Spleen (tissue), 11 donors: ENCODE measurements around the gene ATF4. TPM values are rescaled to one million over a fixed set of nuclear protein-coding genes. Genes with fewer than 3 reads are reported as not detected.

Experiments used
- DNase-seq: peaks from one replicate; pipeline ENCODE4 v3.0.0-alpha.2; 2020
- H3K27ac ChIP-seq, 8 donors: fragments of 200-600 bp; sonication (generic) in 7 of 8; 1 replicate in 4 of 8; 2 replicates in 4 of 8; pipeline versions ENCODE4 v1.5.0 to v1.8.0; 2016 to 2021; ENCODE audit warnings: inconsistent platforms in 4 of 8, mild to moderate bottlenecking in 4 of 8, moderate library complexity in 1 of 8
- H3K27me3 ChIP-seq, 7 donors: fragments of 200-600 bp; sonication (generic) in 6 of 7; replicated peaks in 1 of 7; 1 replicate in 4 of 7; 2 replicates in 3 of 7; pipeline versions ENCODE4 v1.5.0 to v1.8.0; 2016 to 2021; ENCODE audit warnings: inconsistent platforms in 3 of 7, mild to moderate bottlenecking in 1 of 7
- H3K36me3 ChIP-seq, 6 donors: fragments of 200-600 bp; sonication (generic) in 5 of 6; 1 replicate in 4 of 6; 2 replicates in 2 of 6; pipeline versions ENCODE4 v1.5.0 to v1.8.0; 2016 to 2021; ENCODE audit warnings: inconsistent platforms in 2 of 6
- H3K4me1 ChIP-seq, 6 donors: fragments of 200-600 bp; sonication (generic) in 5 of 6; 1 replicate in 3 of 6; 2 replicates in 3 of 6; pipeline versions ENCODE4 v1.5.0 to v1.8.0; 2016 to 2021; ENCODE audit warnings: inconsistent platforms in 3 of 6
- H3K4me3 ChIP-seq, 8 donors: fragments of 200-600 bp; sonication (generic) in 7 of 8; 1 replicate in 4 of 8; 2 replicates in 4 of 8; pipeline versions ENCODE4 v1.5.0 to v1.8.0; 2016 to 2021; ENCODE audit warnings: inconsistent platforms in 4 of 8, mild to moderate bottlenecking in 4 of 8, moderate library complexity in 2 of 8
- H3K9me3 ChIP-seq, 8 donors: fragments of 200-600 bp; sonication (generic) in 7 of 8; 1 replicate in 4 of 8; 2 replicates in 4 of 8; pipeline versions ENCODE4 v1.5.0 to v1.8.0; 2016 to 2021; ENCODE audit warnings: inconsistent platforms in 4 of 8
- POLR2A ChIP-seq, 3 donors: fragments of 450-650 bp; IDR thresholded peaks; one replicate each; pipeline ENCODE4 v1.5.1; 2017; ENCODE audit warnings: antibody characterized with exemption in 3 of 3, mild to moderate bottlenecking in 1 of 3
- POLR2AphosphoS5 ChIP-seq, 3 donors: sonication (generic); formaldehyde crosslinking; IDR thresholded peaks; one replicate each; pipeline ENCODE4 v1.5.1; 2017; ENCODE audit warnings: antibody characterized with exemption in 3 of 3
- WGBS, 5 donors: extraction: QIAGEN DNeasy Blood & Tissue Kit in 3 of 5; methylation state at CpG; one replicate each; pipeline versions ENCODE4 v1.1.5 to v1.1.7; 2013 to 2018; 5-methylcytosine and 5-hydroxymethylcytosine counted together
- intact Hi-C: fragments of 100-400 bp; cut with DNase I; formaldehyde crosslinking; loops from one replicate; pipeline ENCODE4 v1.15.0; 2023; ENCODE audit warnings: low total_unique reads
- polyA plus RNA-seq, 3 donors: library from polyadenylated mRNA; stranded (reverse); fragments of 200-250 nt; gene quantifications; one replicate each; pipeline ENCODE4 v1.2.1, GENCODE V29; 2013
- total RNA-seq, 7 donors: library from RNA; depleted of rRNA in 3 of 7; stranded (reverse); fragments of >200 nt in 3 of 7; fragmentation: NEBNext Ultra II Directional in 4 of 7; extraction: Animal tissue kit (Norgen Biotek cat#: 25700) in 4 of 7; gene quantifications; one replicate each; pipeline versions ENCODE4 v1.1.0 to v1.2.1, GENCODE V29; 2016 to 2021
- TF ChIP-seq, protein P1 (sequence below), 11 experiments: fragments of 200-600 bp in 7 of 11; fragments of 450-650 bp in 4 of 11; sonication (generic) in 4 of 11; IDR thresholded peaks in 8 of 11; conservative IDR thresholded peaks in 3 of 11; 1 replicate in 7 of 11; 2 replicates in 4 of 11; pipeline versions ENCODE4 v1.4.0 to v1.8.0; 2016 to 2021; ENCODE audit warnings: antibody characterized with exemption in 11 of 11, inconsistent platforms in 4 of 11, mild to moderate bottlenecking in 1 of 11
- donor health status: healthy with polysubstance abuse.
- donor health status: DM: no; HTN: no; CAD: no; lungs with moderate emphysema.
- donor health status: DM: no; HTN: no; CAD: no.
- donor health status: Bipolar disorder and iron deficiency.
- donor health status: healthy.
- donor health status: DM: no; HTN: no; CAD: no.
- donor health status: DM: yes; HTN: yes; CAD: no.

ATF4 gene
- total and polyA plus RNA-seq, 10 donors, result 190 to 414 (median 274) TPM

DNA sequence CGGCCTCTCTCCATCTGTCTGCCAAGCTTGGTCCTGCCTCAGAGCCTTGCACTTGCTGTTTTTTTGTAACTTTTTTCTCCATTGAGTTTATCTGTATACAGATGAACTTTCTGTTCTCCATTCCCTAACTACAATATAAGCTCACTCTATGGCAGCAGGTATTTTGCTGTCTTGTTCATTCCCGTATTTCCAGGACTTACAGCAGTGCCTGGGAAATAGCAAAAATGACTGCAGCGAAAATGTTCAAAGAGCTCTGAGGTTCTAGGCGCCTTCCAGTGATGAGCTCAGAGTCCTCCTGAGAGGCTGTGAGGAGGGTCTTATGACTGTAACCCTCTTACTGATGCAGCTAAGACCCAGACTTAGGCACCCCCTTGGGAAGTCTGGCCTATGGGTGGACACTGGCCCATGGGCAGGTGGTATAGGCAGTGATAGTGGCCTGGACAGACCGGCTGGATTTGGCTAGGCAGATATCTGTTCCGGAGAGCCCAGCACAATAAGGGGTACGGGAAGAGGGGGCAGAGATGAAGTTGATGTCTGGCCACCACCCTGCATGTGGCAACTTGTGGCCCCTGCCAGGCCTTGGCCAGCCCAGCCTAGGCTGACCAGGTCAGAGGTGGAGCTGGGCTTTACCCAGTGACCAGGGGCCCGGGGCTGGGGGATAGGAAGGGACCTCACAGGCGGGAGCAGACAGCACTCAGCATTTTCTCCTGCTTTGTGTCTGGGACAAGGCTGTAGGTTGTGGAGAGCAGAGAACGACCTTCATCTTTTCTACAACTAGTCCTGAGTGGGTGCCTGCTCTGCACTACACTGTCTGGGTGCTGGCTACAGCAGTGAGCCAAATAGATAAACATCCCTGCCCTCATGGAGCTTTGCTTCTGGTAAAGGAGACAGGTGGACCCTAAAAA is 4.6 kb downstream of the ATF4 start:
- Histone ChIP-seq H3K9me3 (no peaks in the 10 kb centered on the region), H3K4me3 (peak overlapping the region in 1 of 8 donors; percentile 82), H3K36me3 (peaks cover 3 to 86% (median 55%) of the 10 kb centered on the region in 6 donors), H3K4me1 (peaks cover 72 to 97% (median 91%) of the 10 kb centered on the region in 6 donors), H3K27me3 (no peaks in the 10 kb centered on the region), H3K27ac (peak overlapping the region in 7 of 8 donors; percentile 15 to 99 (median 75))
- DNase-seq, result no peak
- WGBS, 5 donors, result 71 to 88% (median 79%) methylated on average over 10 of the region's 10 CpGs
- intact Hi-C loops, result loop anchor here (5.0 kb wide), 1 partner anchor 33 kb away; no protein-coding TSS in a partner anchor
- TF ChIP-seq, protein P1, sequence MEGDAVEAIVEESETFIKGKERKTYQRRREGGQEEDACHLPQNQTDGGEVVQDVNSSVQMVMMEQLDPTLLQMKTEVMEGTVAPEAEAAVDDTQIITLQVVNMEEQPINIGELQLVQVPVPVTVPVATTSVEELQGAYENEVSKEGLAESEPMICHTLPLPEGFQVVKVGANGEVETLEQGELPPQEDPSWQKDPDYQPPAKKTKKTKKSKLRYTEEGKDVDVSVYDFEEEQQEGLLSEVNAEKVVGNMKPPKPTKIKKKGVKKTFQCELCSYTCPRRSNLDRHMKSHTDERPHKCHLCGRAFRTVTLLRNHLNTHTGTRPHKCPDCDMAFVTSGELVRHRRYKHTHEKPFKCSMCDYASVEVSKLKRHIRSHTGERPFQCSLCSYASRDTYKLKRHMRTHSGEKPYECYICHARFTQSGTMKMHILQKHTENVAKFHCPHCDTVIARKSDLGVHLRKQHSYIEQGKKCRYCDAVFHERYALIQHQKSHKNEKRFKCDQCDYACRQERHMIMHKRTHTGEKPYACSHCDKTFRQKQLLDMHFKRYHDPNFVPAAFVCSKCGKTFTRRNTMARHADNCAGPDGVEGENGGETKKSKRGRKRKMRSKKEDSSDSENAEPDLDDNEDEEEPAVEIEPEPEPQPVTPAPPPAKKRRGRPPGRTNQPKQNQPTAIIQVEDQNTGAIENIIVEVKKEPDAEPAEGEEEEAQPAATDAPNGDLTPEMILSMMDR (IDR thresholded peaks at IDR 0.05 in 8 of 11, conservative IDR thresholded peaks at IDR 0.05 in 3 of 11), result no peak
- no peak for TF ChIP-seq POLR2A (IDR thresholded peaks at IDR 0.05)
- peak in 2 of 3 donors; percentile 42 to 53 for TF ChIP-seq POLR2AphosphoS5 (IDR thresholded peaks at IDR 0.05)

DNA sequence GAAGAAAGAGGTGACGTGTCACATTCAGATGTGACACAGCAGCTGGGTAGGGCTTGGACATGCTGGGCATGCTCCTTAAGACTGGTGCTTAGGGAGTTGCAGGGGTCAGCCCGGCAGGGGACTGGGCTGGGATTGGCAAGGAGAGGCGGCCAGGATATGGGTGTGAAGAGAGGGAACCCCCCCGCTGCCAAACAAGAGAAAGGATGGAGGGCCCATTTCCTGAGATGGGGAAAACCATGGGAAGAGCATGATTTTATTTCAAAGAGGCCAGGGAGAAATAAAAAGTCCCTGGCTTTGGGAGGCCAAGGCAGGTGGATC is 5.3 kb downstream of the ATF4 start:
- intact Hi-C loops, result loop anchor here (5.0 kb wide), 1 partner anchor 33 kb away; no protein-coding TSS in a partner anchor

DNA sequence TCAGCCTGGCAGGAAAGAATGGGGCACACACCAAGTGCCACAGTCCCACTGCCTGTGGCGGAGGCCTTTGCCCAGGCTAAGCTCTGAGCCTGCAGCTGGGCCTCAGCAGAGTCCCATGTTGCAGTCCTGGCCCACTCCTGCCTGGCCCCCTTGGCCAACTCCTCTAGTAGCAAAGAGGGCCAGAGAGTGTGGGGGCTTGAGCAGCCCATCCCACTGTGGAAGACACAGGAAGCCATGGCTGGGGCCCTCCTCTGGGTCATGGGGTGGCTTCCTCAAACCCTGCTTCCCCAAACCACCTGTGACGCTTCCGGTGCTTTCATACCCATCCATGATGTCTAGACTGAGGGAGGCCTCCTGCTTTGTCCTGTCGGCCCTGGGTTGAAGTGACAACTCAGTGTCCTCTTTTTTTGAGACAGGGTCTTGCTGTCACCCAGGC is 6.4 kb downstream of the ATF4 start:
- H3K27me3 ChIP-seq, result no peaks in the 10 kb centered on the region
- H3K9me3 ChIP-seq, result no peaks in the 10 kb centered on the region
- TF ChIP-seq POLR2AphosphoS5 (IDR thresholded peaks at IDR 0.05), result peak; percentile 49 to 71 (median 62)
- TF ChIP-seq POLR2A (IDR thresholded peaks at IDR 0.05), result no peak
- TF ChIP-seq, protein P1 (IDR thresholded peaks at IDR 0.05 in 8 of 11, conservative IDR thresholded peaks at IDR 0.05 in 3 of 11), result no peak
- WGBS, 5 donors, result 21 to 50% (median 33%) methylated on average over 3 to 4 of the region's 4 CpGs
- H3K4me3 ChIP-seq, result peak overlapping the region in 1 of 8 donors; percentile 64
- H3K4me1 ChIP-seq, result peaks cover 84 to 100% (median 100%) of the 10 kb centered on the region in 6 donors
- intact Hi-C loops, result loop anchor here (5.0 kb wide), 1 partner anchor 34 kb away; no protein-coding TSS in a partner anchor
- DNase-seq, result peak; percentile 85
- H3K27ac ChIP-seq, result peak overlapping the region; percentile 20 to 99 (median 78)
- H3K36me3 ChIP-seq, result peaks cover 3 to 92% (median 51%) of the 10 kb centered on the region in 6 donors

More for the DNA sequence above, 5.3 kb downstream of the ATF4 start:
- Histone ChIP-seq H3K27ac (peak overlapping the region in 7 of 8 donors; percentile 43 to 99 (median 75)), H3K36me3 (peaks cover 3 to 92% (median 58%) of the 10 kb centered on the region in 6 donors), H3K27me3 (no peaks in the 10 kb centered on the region), H3K9me3 (no peaks in the 10 kb centered on the region), H3K4me3 (no peak overlapping the region), H3K4me1 (peaks cover 77 to 98% (median 97%) of the 10 kb centered on the region in 6 donors)
- TF ChIP-seq POLR2A (IDR thresholded peaks at IDR 0.05), result no peak
- peak in 2 of 3 donors; percentile 30 to 36 for TF ChIP-seq POLR2AphosphoS5 (IDR thresholded peaks at IDR 0.05)
- TF ChIP-seq, protein P1 (IDR thresholded peaks at IDR 0.05 in 8 of 11, conservative IDR thresholded peaks at IDR 0.05 in 3 of 11), result no peak
- WGBS, 5 donors, result 61 to 86% (median 69%) methylated on average over 4 of the region's 4 CpGs
- no peak for DNase-seq
